T-helper 2 cell treated with Interferon-gamma antibody and Interleukin-4, amounts not matched to agents 5 μg/mL and 100 μg/mL, for 36 hours (primary cell): Measurements from ENCODE around the gene DGKB.

Source experiments
- DNase-seq: peaks from one replicate; pipeline ENCODE4 v3.0.0; 2021; ENCODE audit warnings: low spot score
- H3K27ac Mint-ChIP-seq: one replicate; pipeline ENCODE4 v1.8.0; 2021; ENCODE audit warnings: mild to moderate bottlenecking, mixed read lengths
- H3K27me3 Mint-ChIP-seq: one replicate; pipeline ENCODE4 v1.8.0; 2021; ENCODE audit warnings: low read depth, mixed read lengths
- H3K36me3 Mint-ChIP-seq: one replicate; pipeline ENCODE4 v1.8.0; 2021; ENCODE audit warnings: low read depth, mixed read lengths
- H3K4me1 Mint-ChIP-seq: one replicate; pipeline ENCODE4 v1.8.0; 2021; ENCODE audit warnings: low read depth, mixed read lengths
- H3K4me3 Mint-ChIP-seq: one replicate; pipeline ENCODE4 v1.8.0; 2022; ENCODE audit warnings: mild to moderate bottlenecking, moderate library complexity, mixed read lengths
- H3K9me3 Mint-ChIP-seq: one replicate; pipeline ENCODE4 v1.8.0; 2021; ENCODE audit warnings: mixed read lengths

The DGKB gene

DNA sequence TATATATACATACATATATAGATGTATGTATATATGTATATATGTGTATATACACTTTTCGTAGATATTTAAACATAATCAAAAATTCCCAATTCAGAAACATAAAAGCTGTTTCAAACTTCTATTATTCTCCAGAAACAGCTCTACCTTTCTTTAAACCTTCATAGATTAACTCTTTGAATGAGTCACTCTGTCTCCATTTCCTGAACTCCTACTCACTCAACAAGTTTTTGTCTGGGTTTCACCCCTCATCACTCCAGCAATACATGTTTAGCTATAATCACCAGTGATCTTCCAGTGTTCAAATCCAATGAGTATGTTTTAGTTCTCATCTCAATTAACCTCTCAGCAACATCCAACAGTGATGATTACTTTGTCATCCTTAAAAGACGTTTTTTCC, 9.6 kb downstream of the DGKB start:
- H3K4me1 Mint-ChIP-seq: no peaks in the 10 kb centered on the region
- H3K4me3 Mint-ChIP-seq: no peak overlapping the region
- H3K9me3 Mint-ChIP-seq: peaks cover 4% of the 10 kb centered on the region
- H3K27me3 Mint-ChIP-seq: no peaks in the 10 kb centered on the region
- no peak overlapping the region for H3K27ac Mint-ChIP-seq
- H3K36me3 Mint-ChIP-seq: no peaks in the 10 kb centered on the region
- no peak for DNase-seq

DNA sequence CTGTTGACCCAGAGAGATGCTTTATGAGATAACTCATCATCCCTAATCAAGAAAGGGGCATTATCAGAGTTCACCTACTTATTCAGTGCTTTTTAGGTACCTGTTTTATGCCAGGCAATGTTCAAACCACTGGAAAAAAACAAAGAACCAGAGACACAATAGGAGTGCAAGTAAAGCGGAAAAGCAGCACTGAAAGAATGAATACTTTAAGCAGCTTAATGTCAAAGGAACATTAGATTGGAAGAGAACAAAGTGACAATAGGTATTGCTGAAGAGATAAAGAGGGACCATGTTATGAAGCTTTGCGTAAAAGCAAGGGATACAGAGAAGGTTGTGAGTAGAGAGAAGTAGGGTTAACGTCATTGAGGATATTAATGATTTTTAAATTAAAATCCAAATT, 11.3 kb downstream of the DGKB start:
- no peak overlapping the region for H3K27ac Mint-ChIP-seq
- no peaks in the 10 kb centered on the region for H3K36me3 Mint-ChIP-seq
- DNase-seq: no peak
- H3K4me3 Mint-ChIP-seq: no peak overlapping the region
- no peaks in the 10 kb centered on the region for H3K4me1 Mint-ChIP-seq
- no peaks in the 10 kb centered on the region for H3K27me3 Mint-ChIP-seq
- H3K9me3 Mint-ChIP-seq: peaks cover 4% of the 10 kb centered on the region

DNA sequence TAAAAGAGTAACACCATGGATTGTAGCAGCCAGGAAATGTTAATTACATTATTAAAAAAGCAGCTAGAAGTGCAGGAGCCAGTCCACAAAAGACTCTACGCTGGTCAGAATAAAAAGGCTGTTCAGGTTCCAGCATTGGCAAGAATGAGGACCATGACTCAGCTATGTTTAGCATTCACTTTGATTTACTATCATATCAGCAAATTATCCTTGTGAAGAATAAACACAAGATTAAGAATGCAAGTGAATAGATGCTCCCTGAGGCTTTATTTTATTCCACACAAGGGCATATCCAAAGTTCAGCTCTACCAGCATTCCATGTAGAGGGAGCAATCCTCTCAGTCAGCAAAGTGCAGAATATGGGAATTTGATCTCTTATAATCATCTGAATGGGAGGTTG, 13.6 kb downstream of the DGKB start:
- H3K9me3 Mint-ChIP-seq: peaks cover 4% of the 10 kb centered on the region
- no peaks in the 10 kb centered on the region for H3K4me1 Mint-ChIP-seq
- H3K27ac Mint-ChIP-seq: no peak overlapping the region
- DNase-seq: no peak
- no peak overlapping the region for H3K4me3 Mint-ChIP-seq
- H3K27me3 Mint-ChIP-seq: no peaks in the 10 kb centered on the region
- H3K36me3 Mint-ChIP-seq: no peaks in the 10 kb centered on the region

- H3K27me3 Mint-ChIP-seq: no peaks in the 10 kb centered on the region
- H3K4me3 Mint-ChIP-seq: no peak overlapping the region
- no peaks in the 10 kb centered on the region for H3K9me3 Mint-ChIP-seq
- H3K4me1 Mint-ChIP-seq: no peaks in the 10 kb centered on the region
- H3K27ac Mint-ChIP-seq: no peak overlapping the region
- no peak for DNase-seq
- no peaks in the 10 kb centered on the region for H3K36me3 Mint-ChIP-seq
Measured at GRCh38 chr7:14886533-14886932, 16.0 kb downstream of the DGKB start.

GRCh38 chr7:14875941-14876587, 26.5 kb downstream of the DGKB start:
- Mint-ChIP-seq H3K27ac (no peak overlapping the region), H3K27me3 (no peaks in the 10 kb centered on the region), H3K4me1 (no peaks in the 10 kb centered on the region), H3K36me3 (no peaks in the 10 kb centered on the region), H3K9me3 (peaks cover 4% of the 10 kb centered on the region), H3K4me3 (no peak overlapping the region)
- no peak for DNase-seq

DNA sequence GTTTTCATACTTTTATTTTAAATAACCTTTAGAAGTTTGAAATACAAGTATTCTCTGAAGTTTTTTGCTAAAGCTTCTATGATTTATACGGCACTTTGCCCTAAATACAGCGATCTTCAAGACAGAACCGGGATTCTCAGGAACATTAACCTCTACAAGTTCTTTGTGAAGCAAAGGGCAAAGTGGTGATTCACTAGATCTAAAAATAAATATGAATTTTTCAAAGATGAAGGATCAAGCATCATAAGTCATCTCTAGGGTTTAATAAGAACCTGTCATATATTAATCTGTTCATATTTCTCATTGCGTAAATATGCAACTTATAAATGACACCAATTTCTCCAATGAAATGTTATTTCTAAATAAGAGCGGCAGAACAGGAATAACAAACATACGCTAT, 30.7 kb downstream of the DGKB start:
- Mint-ChIP-seq H3K4me3 (no peak overlapping the region), H3K36me3 (no peaks in the 10 kb centered on the region), H3K9me3 (peaks cover 13% of the 10 kb centered on the region), H3K4me1 (no peaks in the 10 kb centered on the region), H3K27me3 (no peaks in the 10 kb centered on the region), H3K27ac (no peak overlapping the region)
- no peak for DNase-seq

DNA sequence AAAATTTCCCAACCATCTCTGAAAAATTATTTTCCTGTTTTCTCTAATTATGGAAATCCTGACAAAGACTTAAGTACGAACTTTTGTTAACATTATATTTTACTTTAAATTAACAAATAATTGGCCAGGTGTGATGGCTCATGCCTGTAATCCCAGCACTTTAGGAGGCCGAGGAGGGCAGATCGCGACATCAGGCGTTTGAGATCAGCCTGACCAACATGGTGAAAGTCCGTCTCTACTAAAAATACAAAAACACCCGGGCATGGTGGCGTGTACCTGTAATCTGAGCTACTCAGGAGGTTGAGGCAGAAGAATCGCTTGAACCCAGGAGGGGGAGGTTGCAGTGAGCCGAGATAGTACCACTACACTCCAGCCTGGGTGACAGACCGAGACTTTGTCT, 32.2 kb downstream of the DGKB start:
- Mint-ChIP-seq H3K4me1 (no peaks in the 10 kb centered on the region), H3K36me3 (no peaks in the 10 kb centered on the region), H3K4me3 (no peak overlapping the region), H3K9me3 (peaks cover 19% of the 10 kb centered on the region), H3K27me3 (no peaks in the 10 kb centered on the region), H3K27ac (no peak overlapping the region)
- DNase-seq: no peak

DNA sequence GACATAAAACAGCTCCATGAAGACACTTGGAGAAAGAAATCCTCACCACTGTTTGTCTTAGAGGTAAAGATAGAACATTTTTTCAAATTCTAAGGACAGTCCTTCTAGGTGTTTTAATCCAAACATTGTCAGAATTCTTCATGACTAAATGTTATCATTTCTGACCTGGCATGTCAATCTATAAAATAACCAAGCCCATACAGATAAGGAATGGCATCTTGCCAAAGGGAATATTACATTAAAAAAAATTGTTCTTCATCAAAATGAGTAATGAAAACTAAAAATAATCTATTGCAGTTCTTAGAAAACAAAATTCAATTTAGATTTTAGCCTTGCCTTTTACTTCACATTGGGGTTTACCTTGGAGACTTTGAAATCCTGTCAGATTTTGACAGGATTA, 33.6 kb downstream of the DGKB start:
- no peak overlapping the region for H3K4me3 Mint-ChIP-seq
- no peaks in the 10 kb centered on the region for H3K27me3 Mint-ChIP-seq
- H3K27ac Mint-ChIP-seq: no peak overlapping the region
- H3K9me3 Mint-ChIP-seq: peaks cover 21% of the 10 kb centered on the region
- no peaks in the 10 kb centered on the region for H3K4me1 Mint-ChIP-seq
- no peaks in the 10 kb centered on the region for H3K36me3 Mint-ChIP-seq
- DNase-seq: no peak

DNA sequence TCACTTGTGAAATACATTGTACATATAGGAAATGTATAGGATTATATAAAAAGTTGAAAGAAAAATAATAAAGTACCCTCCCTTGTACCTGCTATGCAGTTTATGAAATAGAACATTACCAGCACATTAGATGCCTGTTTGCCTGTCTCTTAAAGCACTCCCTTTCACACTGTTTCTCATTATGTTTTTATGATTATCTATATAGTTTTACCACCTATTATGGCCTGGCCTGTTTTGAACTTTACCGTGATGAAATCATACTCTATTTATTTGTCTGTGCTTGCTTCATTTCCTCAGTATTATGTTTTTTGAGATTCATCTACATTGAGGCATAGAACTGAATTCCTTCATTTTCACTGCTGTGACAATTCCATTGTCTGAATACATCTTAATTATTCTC, 41.1 kb downstream of the DGKB start:
- Mint-ChIP-seq H3K27me3 (no peaks in the 10 kb centered on the region), H3K4me3 (no peak overlapping the region), H3K36me3 (no peaks in the 10 kb centered on the region), H3K4me1 (no peaks in the 10 kb centered on the region), H3K9me3 (peaks cover 7% of the 10 kb centered on the region), H3K27ac (no peak overlapping the region)
- DNase-seq: no peak

GRCh38 chr7:14859267-14859666, 43.3 kb downstream of the DGKB start:
- Mint-ChIP-seq H3K36me3 (no peaks in the 10 kb centered on the region), H3K27ac (no peak overlapping the region), H3K4me3 (no peak overlapping the region), H3K9me3 (peaks cover 1% of the 10 kb centered on the region), H3K27me3 (no peaks in the 10 kb centered on the region), H3K4me1 (no peaks in the 10 kb centered on the region)
- DNase-seq: no peak

GRCh38 chr7:14858866-14859265, 43.7 kb downstream of the DGKB start:
- H3K27ac Mint-ChIP-seq: no peak overlapping the region
- peaks cover 5% of the 10 kb centered on the region for H3K9me3 Mint-ChIP-seq
- no peaks in the 10 kb centered on the region for H3K27me3 Mint-ChIP-seq
- no peaks in the 10 kb centered on the region for H3K4me1 Mint-ChIP-seq
- no peaks in the 10 kb centered on the region for H3K36me3 Mint-ChIP-seq
- no peak for DNase-seq
- H3K4me3 Mint-ChIP-seq: no peak overlapping the region

- peaks cover 6% of the 10 kb centered on the region for H3K9me3 Mint-ChIP-seq
- no peaks in the 10 kb centered on the region for H3K4me1 Mint-ChIP-seq
Measured at GRCh38 chr7:14858410-14858809, 44.1 kb downstream of the DGKB start.

DNA sequence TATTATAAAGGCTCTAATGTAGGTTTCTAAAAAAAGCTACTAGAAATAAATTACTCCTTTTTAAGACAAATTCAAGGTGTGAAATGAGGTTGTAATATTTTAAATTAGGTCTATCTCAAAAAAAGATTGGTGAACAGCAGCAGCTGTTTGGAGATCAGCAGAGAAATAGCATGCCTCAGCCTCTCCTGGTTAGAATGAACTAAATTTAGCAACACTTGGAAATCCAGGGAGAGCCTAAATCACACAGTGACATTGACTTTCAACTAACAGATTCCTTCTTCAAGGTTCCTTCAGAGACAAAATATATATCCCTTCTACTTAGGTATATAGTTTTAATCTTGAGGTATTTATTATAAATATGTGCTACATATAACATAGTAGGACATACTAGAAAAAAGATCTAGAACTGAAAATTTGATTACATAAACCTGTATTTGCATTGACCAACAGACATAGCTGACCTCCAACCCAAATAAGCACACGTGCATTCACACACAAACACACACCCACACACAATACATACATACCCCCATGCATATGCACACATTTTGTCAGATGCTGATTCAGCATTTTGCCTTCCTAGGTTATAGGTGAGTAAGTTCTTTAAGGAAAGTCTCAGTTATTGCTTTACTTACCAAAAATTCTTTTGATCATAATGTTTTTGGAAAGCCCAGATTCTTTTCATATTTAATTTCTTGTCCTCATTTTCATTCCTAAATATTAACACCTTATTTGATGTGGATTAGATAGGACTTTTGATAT, 47.3 kb downstream of the DGKB start:
- Mint-ChIP-seq H3K27me3 (no peaks in the 10 kb centered on the region), H3K27ac (no peak overlapping the region), H3K4me1 (no peaks in the 10 kb centered on the region), H3K4me3 (no peak overlapping the region), H3K36me3 (no peaks in the 10 kb centered on the region), H3K9me3 (peaks cover 6% of the 10 kb centered on the region)
- no peak for DNase-seq

More at GRCh38 chr7:14858410-14858809, 44.1 kb downstream of the DGKB start:
- no peaks in the 10 kb centered on the region for H3K36me3 Mint-ChIP-seq
- no peak for DNase-seq
- no peak overlapping the region for H3K4me3 Mint-ChIP-seq
- no peak overlapping the region for H3K27ac Mint-ChIP-seq
- no peaks in the 10 kb centered on the region for H3K27me3 Mint-ChIP-seq

DNA sequence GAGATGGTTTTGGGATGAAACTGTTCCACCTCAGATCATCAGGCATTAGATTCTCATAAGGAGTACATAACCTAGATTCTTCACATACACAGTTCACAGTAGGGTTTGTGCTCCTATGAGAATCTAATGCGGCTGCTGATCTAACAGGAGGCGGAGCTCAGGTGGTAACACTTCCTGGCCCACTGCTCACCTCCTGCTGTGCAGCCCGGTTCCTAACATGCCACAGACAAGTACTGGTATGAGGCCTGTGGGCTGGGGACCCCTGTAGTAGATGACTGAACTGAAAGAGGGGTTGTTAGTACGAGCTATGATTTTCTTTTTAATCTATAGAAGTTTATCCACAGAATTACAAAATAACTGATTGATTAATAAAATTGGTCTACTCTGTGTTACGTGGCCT, 48.1 kb downstream of the DGKB start:
- Mint-ChIP-seq H3K4me3 (no peak overlapping the region), H3K27ac (no peak overlapping the region)
- DNase-seq: no peak

GRCh38 chr7:14851610-14852009, 50.9 kb downstream of the DGKB start:
- Mint-ChIP-seq H3K4me3 (no peak overlapping the region), H3K4me1 (no peaks in the 10 kb centered on the region), H3K36me3 (no peaks in the 10 kb centered on the region), H3K9me3 (peaks cover 14% of the 10 kb centered on the region), H3K27ac (no peak overlapping the region), H3K27me3 (no peaks in the 10 kb centered on the region)
- no peak for DNase-seq

More for the DNA sequence above, 48.1 kb downstream of the DGKB start:
- Mint-ChIP-seq H3K36me3 (no peaks in the 10 kb centered on the region), H3K4me1 (no peaks in the 10 kb centered on the region), H3K27me3 (no peaks in the 10 kb centered on the region), H3K9me3 (peaks cover 6% of the 10 kb centered on the region)
